Suprapubic skin (tissue), 4 donors: ENCODE measurements around the gene ADGRB3. TPM values are rescaled to one million over a fixed set of nuclear protein-coding genes. Genes with fewer than 3 reads are reported as not detected.

Experiments
- DNase-seq, 2 donors: peaks; one replicate each; pipeline ENCODE4 v3.0.0-alpha.2; 2019; ENCODE audit warnings: low spot score in 2 of 2
- H3K27ac ChIP-seq: fragments of 200-600 bp; sonication (generic); one replicate; pipeline ENCODE4 v1.5.1; 2019
- H3K27me3 ChIP-seq: fragments of 200-600 bp; sonication (generic); one replicate; pipeline ENCODE4 v1.5.1; 2019
- H3K36me3 ChIP-seq: fragments of 200-600 bp; sonication (generic); one replicate; pipeline ENCODE4 v1.5.1; 2019
- H3K4me1 ChIP-seq: fragments of 200-600 bp; sonication (generic); one replicate; pipeline ENCODE4 v1.5.1; 2019
- H3K4me3 ChIP-seq: fragments of 200-600 bp; sonication (generic); one replicate; pipeline ENCODE4 v1.5.1; 2019; ENCODE audit warnings: mild to moderate bottlenecking
- H3K9me3 ChIP-seq: fragments of 200-600 bp; sonication (generic); one replicate; pipeline ENCODE4 v1.5.1; 2019
- EP300 ChIP-seq: sonication (generic); formaldehyde crosslinking; IDR thresholded peaks from one replicate; pipeline ENCODE4 v1.6.1; 2017; ENCODE audit warnings: antibody characterized with exemption
- POLR2A ChIP-seq, 2 donors: fragments of 450-650 bp; IDR thresholded peaks; one replicate each; pipeline ENCODE4 v1.6.1; 2017; ENCODE audit warnings: antibody characterized with exemption in 2 of 2, mild to moderate bottlenecking in 2 of 2, moderate library complexity in 2 of 2
- POLR2AphosphoS5 ChIP-seq, 3 donors: sonication (generic); formaldehyde crosslinking; IDR thresholded peaks; one replicate each; pipeline ENCODE4 v1.6.1; 2017; ENCODE audit warnings: antibody characterized with exemption in 3 of 3
- WGBS: methylation state at CpG from one replicate; pipeline ENCODE4 v1.1.5; 2018; 5-methylcytosine and 5-hydroxymethylcytosine counted together
- total RNA-seq, 4 donors: library from RNA; depleted of rRNA; stranded (reverse); fragments of >200 nt; gene quantifications; one replicate each; pipeline ENCODE4 v1.1.0, GENCODE V29; 2016
- TF ChIP-seq, protein P1 (sequence below), 2 donors: fragments of 200-600 bp in 1 of 2; fragments of 450-650 bp in 1 of 2; sonication (generic) in 1 of 2; IDR thresholded peaks; one replicate each; pipeline ENCODE4 v1.5.1; 2016 to 2019; ENCODE audit warnings: antibody characterized with exemption in 2 of 2, mild to moderate bottlenecking in 1 of 2, moderate library complexity in 1 of 2

Gene ADGRB3
- total RNA-seq, 4 donors from 2014 or later: 0.42 to 2.2 (median 1.3) TPM

DNA sequence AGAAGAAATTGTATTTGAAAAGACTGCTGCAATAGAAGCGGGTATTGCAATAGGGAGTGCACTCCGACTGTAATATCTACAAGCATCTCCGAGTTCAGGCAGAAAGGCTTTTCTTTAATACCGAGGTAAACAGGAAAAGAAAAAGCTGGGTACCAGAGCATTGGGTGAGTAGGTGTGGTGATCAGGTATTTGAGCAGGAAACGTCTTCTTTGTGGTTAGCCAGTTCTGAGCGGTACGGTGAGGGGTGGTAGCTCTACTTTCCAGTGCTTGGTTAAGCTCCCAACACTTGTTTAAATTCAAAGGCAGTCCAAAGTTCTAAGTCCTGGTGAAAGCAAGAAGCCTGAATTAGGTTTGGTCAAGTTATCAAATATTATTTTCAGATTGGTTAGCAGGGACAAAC is 757.7 kb downstream of the ADGRB3 start:
- Histone ChIP-seq H3K27me3 (no peaks in the 10 kb centered on the region), H3K9me3 (no peaks in the 10 kb centered on the region), H3K36me3 (no peaks in the 10 kb centered on the region), H3K4me3 (no peak overlapping the region), H3K4me1 (no peaks in the 10 kb centered on the region), H3K27ac (no peak overlapping the region)
- DNase-seq: no peak
- WGBS: 82% methylated on average over 7 of the region's 7 CpGs
- TF ChIP-seq POLR2AphosphoS5 (IDR thresholded peaks at IDR 0.05) (no peak), EP300 (no peak)
- TF ChIP-seq, protein P1, sequence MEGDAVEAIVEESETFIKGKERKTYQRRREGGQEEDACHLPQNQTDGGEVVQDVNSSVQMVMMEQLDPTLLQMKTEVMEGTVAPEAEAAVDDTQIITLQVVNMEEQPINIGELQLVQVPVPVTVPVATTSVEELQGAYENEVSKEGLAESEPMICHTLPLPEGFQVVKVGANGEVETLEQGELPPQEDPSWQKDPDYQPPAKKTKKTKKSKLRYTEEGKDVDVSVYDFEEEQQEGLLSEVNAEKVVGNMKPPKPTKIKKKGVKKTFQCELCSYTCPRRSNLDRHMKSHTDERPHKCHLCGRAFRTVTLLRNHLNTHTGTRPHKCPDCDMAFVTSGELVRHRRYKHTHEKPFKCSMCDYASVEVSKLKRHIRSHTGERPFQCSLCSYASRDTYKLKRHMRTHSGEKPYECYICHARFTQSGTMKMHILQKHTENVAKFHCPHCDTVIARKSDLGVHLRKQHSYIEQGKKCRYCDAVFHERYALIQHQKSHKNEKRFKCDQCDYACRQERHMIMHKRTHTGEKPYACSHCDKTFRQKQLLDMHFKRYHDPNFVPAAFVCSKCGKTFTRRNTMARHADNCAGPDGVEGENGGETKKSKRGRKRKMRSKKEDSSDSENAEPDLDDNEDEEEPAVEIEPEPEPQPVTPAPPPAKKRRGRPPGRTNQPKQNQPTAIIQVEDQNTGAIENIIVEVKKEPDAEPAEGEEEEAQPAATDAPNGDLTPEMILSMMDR (IDR thresholded peaks at IDR 0.05): no peak

DNA sequence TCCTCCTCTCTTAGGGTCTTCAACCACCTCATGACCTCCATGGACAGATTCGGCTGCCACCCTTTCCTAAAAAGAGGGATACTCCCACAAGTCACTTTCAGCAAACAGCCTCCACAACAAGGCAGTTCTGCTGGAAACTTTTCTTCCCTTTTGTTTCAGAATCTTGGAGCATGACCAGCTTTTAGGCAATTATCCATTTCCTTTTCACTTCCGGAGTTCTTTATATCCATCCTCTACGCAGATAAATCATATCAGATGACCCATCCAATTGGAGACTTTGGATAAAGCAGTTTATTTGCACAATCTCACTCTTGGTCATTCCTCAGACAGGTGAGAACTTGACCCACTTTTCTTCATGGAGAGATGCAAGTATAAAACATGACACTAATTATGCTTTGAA is 763.2 kb downstream of the ADGRB3 start:
- 60% methylated on average over 3 of the region's 3 CpGs for WGBS
- no peaks in the 10 kb centered on the region for H3K36me3 ChIP-seq
- no peaks in the 10 kb centered on the region for H3K27me3 ChIP-seq
- no peak for TF ChIP-seq EP300
- TF ChIP-seq, protein P1 (IDR thresholded peaks at IDR 0.05): no peak
- no peak overlapping the region for H3K27ac ChIP-seq
- H3K9me3 ChIP-seq: no peaks in the 10 kb centered on the region
- no peaks in the 10 kb centered on the region for H3K4me1 ChIP-seq
- no peak overlapping the region for H3K4me3 ChIP-seq
- DNase-seq: no peak

DNA sequence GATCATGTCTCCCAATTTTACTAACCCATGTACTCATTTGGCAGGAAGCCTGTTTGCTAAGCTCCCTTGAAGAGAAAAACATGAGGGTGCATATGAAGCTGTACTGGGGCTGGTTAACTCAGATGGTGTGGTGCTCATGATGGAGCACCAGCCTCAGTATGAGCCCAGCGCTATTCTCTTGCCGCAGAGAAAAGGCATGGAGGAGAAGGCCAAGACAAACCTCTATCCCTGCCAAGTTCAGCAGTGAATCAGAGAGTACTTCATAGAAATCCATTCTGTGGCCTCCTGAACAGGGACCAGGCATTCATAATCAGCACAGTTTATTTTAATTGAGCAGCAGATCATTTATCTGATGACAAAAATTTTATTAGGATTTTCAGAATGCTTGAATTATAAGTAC is 763.6 kb downstream of the ADGRB3 start:
- no peaks in the 10 kb centered on the region for H3K4me1 ChIP-seq
- H3K4me3 ChIP-seq: no peak overlapping the region
- 94% methylated on average over 2 of the region's 2 CpGs for WGBS
- no peak overlapping the region for H3K27ac ChIP-seq
- TF ChIP-seq, protein P1 (IDR thresholded peaks at IDR 0.05): no peak
- TF ChIP-seq POLR2AphosphoS5 (IDR thresholded peaks at IDR 0.05) (no peak), EP300 (no peak), POLR2A (IDR thresholded peaks at IDR 0.05) (no peak)
- H3K36me3 ChIP-seq: no peaks in the 10 kb centered on the region
- no peaks in the 10 kb centered on the region for H3K27me3 ChIP-seq
- DNase-seq: no peak
- H3K9me3 ChIP-seq: no peaks in the 10 kb centered on the region

DNA sequence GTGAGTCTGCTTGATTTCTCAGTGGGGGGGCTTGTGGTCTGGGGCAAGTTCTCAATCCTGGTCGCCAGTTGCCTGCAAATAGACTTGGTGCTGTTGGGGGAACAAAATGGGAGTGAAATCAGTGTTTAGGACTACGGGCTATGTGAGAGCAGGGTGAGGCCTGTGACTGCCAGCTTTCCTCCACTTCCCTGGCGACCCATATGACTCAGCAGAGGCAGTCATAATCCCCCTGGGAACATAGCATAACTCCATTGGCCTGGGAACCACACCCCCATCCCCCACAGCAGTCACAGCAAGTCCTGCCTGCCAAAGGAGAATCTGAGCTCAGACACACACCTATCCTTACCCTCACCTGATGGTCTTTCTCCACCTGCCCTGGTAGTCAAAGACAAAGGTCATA is 773.8 kb downstream of the ADGRB3 start:
- Histone ChIP-seq H3K4me3 (no peak overlapping the region), H3K27me3 (no peaks in the 10 kb centered on the region), H3K4me1 (no peaks in the 10 kb centered on the region), H3K9me3 (peaks cover 4% of the 10 kb centered on the region), H3K36me3 (no peaks in the 10 kb centered on the region), H3K27ac (no peak overlapping the region)
- 39% methylated on average over 3 of the region's 3 CpGs for WGBS
- no peak for DNase-seq
- TF ChIP-seq EP300 (no peak), POLR2AphosphoS5 (IDR thresholded peaks at IDR 0.05) (no peak), POLR2A (IDR thresholded peaks at IDR 0.05) (no peak)
- TF ChIP-seq, protein P1 (IDR thresholded peaks at IDR 0.05): no peak

DNA sequence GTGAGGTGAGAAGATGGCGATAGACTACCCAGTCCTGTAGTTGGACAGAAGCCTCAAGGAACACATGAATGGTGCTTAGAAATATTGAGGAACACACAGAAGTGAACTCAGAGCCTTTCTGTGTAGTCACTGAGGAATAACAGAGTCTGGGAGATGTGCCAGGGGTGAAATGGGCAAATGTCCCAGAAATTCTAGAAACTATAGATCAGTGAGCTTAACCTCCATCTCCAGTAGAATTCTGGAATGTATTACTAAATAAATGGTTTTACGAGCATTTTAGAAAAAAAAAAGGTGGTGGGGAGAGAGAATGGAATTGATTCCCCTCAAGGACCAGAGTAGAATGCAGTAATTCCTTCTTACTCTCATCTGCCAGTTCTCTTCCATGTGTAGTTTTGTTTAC is 781.7 kb downstream of the ADGRB3 start:
- Histone ChIP-seq H3K27ac (no peak overlapping the region), H3K4me3 (no peak overlapping the region), H3K27me3 (no peaks in the 10 kb centered on the region), H3K36me3 (no peaks in the 10 kb centered on the region), H3K9me3 (no peaks in the 10 kb centered on the region), H3K4me1 (no peaks in the 10 kb centered on the region)
- TF ChIP-seq POLR2A (IDR thresholded peaks at IDR 0.05) (no peak), POLR2AphosphoS5 (IDR thresholded peaks at IDR 0.05) (no peak), EP300 (no peak)
- TF ChIP-seq, protein P1 (IDR thresholded peaks at IDR 0.05): no peak
- DNase-seq: no peak
- 28% methylated on average over 2 of the region's 2 CpGs for WGBS
